Caco-2 (cell line): ENCODE data around the gene MET. TPM values are rescaled to one million over a fixed set of nuclear protein-coding genes. Genes with fewer than 3 reads are reported as not detected.
"Not testable (repeated sequence)": the region's sequence is repeated elsewhere in the genome, so short reads cannot be mapped to it uniquely, and the experiment has no call there.

Experiments used
- BruUV-seq: library from RNA; stranded (reverse); fragments of 400-500 nt; replicated peaks from 2 replicates; lab custom pipeline; 2021; lab: Mats Ljungman, UMichigan
- CTCF ChIA-PET: fragments of 300-600 bp; sonication (Branson Sonifier 250); formaldehyde crosslinking; loops from one replicate; lab custom pipeline; 2022; ENCODE audit warnings: antibody characterized with exemption; lab: Charles Lee
- POLR2A ChIA-PET: fragments of 300-600 bp; sonication (Branson Sonifier 250); formaldehyde crosslinking; loops from one replicate; lab custom pipeline; 2022; ENCODE audit warnings: antibody characterized with exemption; lab: Charles Lee
- DNase-seq, 2 experiments: peaks; one replicate each; pipeline versions ENCODE4 v3.0.0 to v3.0.0-alpha.2; 2020 to 2022
- H3K27me3 ChIP-seq: replicated peaks from 2 replicates; pipeline ENCODE4 v1.6.0; 2011; ENCODE audit warnings: low read length; ENCODE audit not compliant: control insufficient read depth, insufficient read depth
- H3K36me3 ChIP-seq: 2 replicates; pipeline ENCODE4 v1.5.1; 2011; ENCODE audit warnings: low read length; ENCODE audit not compliant: control insufficient read depth, insufficient read depth
- H3K4me1 ChIP-seq: fragments of 250-450 bp; sonication (Bioruptor Pico); 2 replicates; pipeline ENCODE4 v1.5.1; 2020; ENCODE audit warnings: mild to moderate bottlenecking
- H3K4me3 ChIP-seq: 2 replicates; pipeline ENCODE4 v1.5.1; 2011; ENCODE audit warnings: low read depth, mild to moderate bottlenecking, control low read depth, low read length
- H3K9me3 ChIP-seq: fragments of 250-450 bp; sonication (Bioruptor Pico); 2 replicates; pipeline ENCODE4 v1.5.1; 2020; ENCODE audit warnings: mild to moderate bottlenecking, moderate library complexity
- H3K27ac Mint-ChIP-seq: one replicate; pipeline ENCODE4 v1.8.0; 2022; ENCODE audit warnings: mixed read lengths; ENCODE audit not compliant: unreplicated experiment
- H3K27me3 Mint-ChIP-seq: one replicate; pipeline ENCODE4 v1.8.0; 2022; ENCODE audit warnings: mixed read lengths; ENCODE audit not compliant: insufficient read depth, unreplicated experiment
- H3K36me3 Mint-ChIP-seq: one replicate; pipeline ENCODE4 v1.8.0; 2022; ENCODE audit warnings: mild to moderate bottlenecking, mixed read lengths; ENCODE audit not compliant: insufficient read depth, unreplicated experiment
- H3K4me1 Mint-ChIP-seq: one replicate; pipeline ENCODE4 v1.8.0; 2022; ENCODE audit warnings: low read depth, mixed read lengths; ENCODE audit not compliant: unreplicated experiment
- H3K4me3 Mint-ChIP-seq: one replicate; pipeline ENCODE4 v1.8.0; 2022; ENCODE audit warnings: mild to moderate bottlenecking, moderate library complexity, mixed read lengths; ENCODE audit not compliant: unreplicated experiment
- H3K9me3 Mint-ChIP-seq: one replicate; pipeline ENCODE4 v1.8.0; 2022; ENCODE audit warnings: mixed read lengths; ENCODE audit not compliant: unreplicated experiment
- CTCF ChIP-seq, 2 experiments: fragments of 200-600 bp in 1 of 2; IDR thresholded peaks; 1 replicate in 1 of 2; 2 replicates in 1 of 2; pipeline versions ENCODE4 v1.5.1 to v1.8.0; 2011 to 2022; ENCODE audit warnings: antibody characterized with exemption in 1 of 2, control low read depth in 1 of 2, inconsistent platforms in 1 of 2, low read depth in 1 of 2, low read length in 1 of 2, mild to moderate bottlenecking in 1 of 2, moderate library complexity in 1 of 2; ENCODE audit not compliant: insufficient read depth in 1 of 2, severe bottlenecking in 1 of 2, unreplicated experiment in 1 of 2
- intact Hi-C: fragments of 100-400 bp; cut with micrococcal nuclease; formaldehyde crosslinking; loops from one replicate; pipeline ENCODE4 v1.10.0; 2022; ENCODE audit not compliant: unreplicated experiment
- total RNA-seq: library from RNA; stranded (reverse); gene quantifications from 2 replicates; pipeline ENCODE4 v1.2.3, GENCODE V29; 2022

The MET gene
- total RNA-seq, 1 experiment from 2014 or later = 82.9 TPM

- H3K4me3 Mint-ChIP-seq = no peak overlapping the region
- ChIA-PET POLR2A (no interaction called here), CTCF (no interaction called here)
- Histone ChIP-seq H3K27me3 (no peaks in the 10 kb centered on the region), H3K4me1 (no peaks in the 10 kb centered on the region), H3K36me3 (no peaks in the 10 kb centered on the region), H3K9me3 (no peaks in the 10 kb centered on the region), H3K4me3 (no peak overlapping the region)
- H3K9me3 Mint-ChIP-seq = peaks cover 13% of the 10 kb centered on the region
- no peak for DNase-seq
- no peaks in the 10 kb centered on the region for H3K4me1 Mint-ChIP-seq
- intact Hi-C loops = loop anchor here (5.0 kb wide), 1 partner anchor 39 kb away; no protein-coding TSS in a partner anchor
- H3K27me3 Mint-ChIP-seq = no peaks in the 10 kb centered on the region
- H3K27ac Mint-ChIP-seq = no peak overlapping the region
- BruUV-seq = no TSS peak
- TF ChIP-seq CTCF (IDR thresholded peaks at IDR 0.05; ENCODE audit: insufficient read depth in 1 of 2, low read depth in 1 of 2, low read length in 1 of 2, severe bottlenecking in 1 of 2, unreplicated experiment in 1 of 2) = no peak
- no peaks in the 10 kb centered on the region for H3K36me3 Mint-ChIP-seq
Measured at GRCh38 chr7:116641551-116642153, 30.3 kb upstream of the MET start.

GRCh38 chr7:116643148-116643547, 28.8 kb upstream of the MET start:
- CTCF ChIA-PET, DNase-seq, H3K36me3 ChIP-seq, H3K27me3 ChIP-seq, BruUV-seq, POLR2A ChIA-PET, H3K4me3 ChIP-seq, H3K36me3 Mint-ChIP-seq, H3K27ac Mint-ChIP-seq, H3K4me3 Mint-ChIP-seq, H3K27me3 Mint-ChIP-seq, H3K9me3 ChIP-seq, H3K4me1 ChIP-seq, H3K4me1 Mint-ChIP-seq: not testable (repeated sequence)
- H3K9me3 Mint-ChIP-seq = peaks cover 13% of the 10 kb centered on the region
- intact Hi-C loops = loop anchor here (5.0 kb wide), 1 partner anchor 41 kb away; no protein-coding TSS in a partner anchor

- Mint-ChIP-seq H3K27me3 (no peaks in the 10 kb centered on the region), H3K27ac (no peak overlapping the region), H3K4me3 (no peak overlapping the region), H3K36me3 (no peaks in the 10 kb centered on the region), H3K9me3 (peaks cover 5% of the 10 kb centered on the region), H3K4me1 (no peaks in the 10 kb centered on the region)
- ChIA-PET CTCF (no interaction called here), POLR2A (no interaction called here)
- TF ChIP-seq CTCF (IDR thresholded peaks at IDR 0.05; ENCODE audit: insufficient read depth in 1 of 2, low read depth in 1 of 2, low read length in 1 of 2, severe bottlenecking in 1 of 2, unreplicated experiment in 1 of 2) = no peak
- BruUV-seq = no TSS peak
- no peaks in the 10 kb centered on the region for H3K4me1 ChIP-seq
- H3K9me3 ChIP-seq = no peaks in the 10 kb centered on the region
- intact Hi-C loops = loop anchor here (5.0 kb wide), 1 partner anchor 42 kb away; no protein-coding TSS in a partner anchor
- no peak overlapping the region for H3K4me3 ChIP-seq
- H3K27me3 ChIP-seq = no peaks in the 10 kb centered on the region
- no peak for DNase-seq
- H3K36me3 ChIP-seq = no peaks in the 10 kb centered on the region
Measured at GRCh38 chr7:116644628-116645027, 27.4 kb upstream of the MET start.
